ENCODE data around the gene GRIK5.
A peak's percentile ranks its signal among the peaks of the same experiment; 100 is the strongest.

GRIK5 gene

DNA sequence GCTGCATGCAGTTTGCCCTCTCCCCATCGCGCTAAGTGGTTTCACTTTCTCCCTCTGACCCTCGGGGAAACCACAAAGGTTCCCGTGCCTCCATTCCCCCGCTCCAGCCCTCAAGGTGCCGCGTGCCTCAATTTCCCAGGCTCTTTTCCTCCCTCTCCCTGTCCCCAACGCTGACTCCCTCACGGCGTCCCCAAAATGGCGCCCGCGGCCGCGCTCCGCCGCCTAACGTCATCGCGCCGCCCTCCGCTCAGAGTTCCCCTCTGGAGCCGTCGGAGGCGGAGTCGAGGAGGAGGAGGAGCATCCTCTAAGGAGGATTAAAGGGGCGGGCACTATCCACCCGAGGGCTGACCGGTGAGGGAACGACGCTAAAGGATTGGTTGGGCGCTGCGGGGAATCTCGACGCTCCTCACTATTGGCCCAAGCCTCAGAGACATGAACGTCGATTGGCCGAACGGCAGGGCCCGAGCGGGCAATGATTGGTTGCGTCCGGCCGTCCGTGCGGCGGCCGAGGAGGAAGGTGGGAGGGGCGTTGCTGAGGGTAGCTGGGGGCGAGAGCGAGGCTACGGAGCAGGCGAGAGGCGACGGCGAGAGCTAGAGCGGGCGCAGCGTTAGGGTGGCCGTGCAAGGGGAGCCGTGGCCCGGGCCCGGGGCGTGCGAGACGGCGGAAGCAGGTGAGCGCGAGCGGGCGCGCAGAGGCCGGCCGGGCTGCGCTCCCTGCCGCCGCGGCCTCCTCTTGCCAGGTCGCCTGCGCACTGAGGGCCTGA is 5.8 kb upstream of the GRIK5 start, which contains the start of gene ZNF574:
ZNF574 (plus strand) TSS at position 551 of the 764 bp plus-strand sequence. CDS start 2,441 bp downstream, outside the sequence.
- DNase-seq (ENCODE audit: low spot score): peak; percentile 97

DNA sequence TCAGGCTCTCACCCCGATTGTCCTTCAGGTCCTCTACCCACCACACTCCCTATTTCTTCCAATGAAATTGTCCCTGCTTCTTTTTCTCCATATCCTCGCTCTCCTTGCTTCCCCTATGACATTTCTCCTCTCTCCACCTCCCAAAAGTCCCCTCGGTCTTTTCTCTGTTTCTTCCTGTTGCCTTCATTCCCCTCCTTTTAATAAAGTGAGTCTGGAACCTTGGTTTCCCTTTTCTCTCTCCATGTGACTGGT is 5.3 kb upstream of the GRIK5 start:
- DNase-seq (ENCODE audit: low spot score): no peak

DNA sequence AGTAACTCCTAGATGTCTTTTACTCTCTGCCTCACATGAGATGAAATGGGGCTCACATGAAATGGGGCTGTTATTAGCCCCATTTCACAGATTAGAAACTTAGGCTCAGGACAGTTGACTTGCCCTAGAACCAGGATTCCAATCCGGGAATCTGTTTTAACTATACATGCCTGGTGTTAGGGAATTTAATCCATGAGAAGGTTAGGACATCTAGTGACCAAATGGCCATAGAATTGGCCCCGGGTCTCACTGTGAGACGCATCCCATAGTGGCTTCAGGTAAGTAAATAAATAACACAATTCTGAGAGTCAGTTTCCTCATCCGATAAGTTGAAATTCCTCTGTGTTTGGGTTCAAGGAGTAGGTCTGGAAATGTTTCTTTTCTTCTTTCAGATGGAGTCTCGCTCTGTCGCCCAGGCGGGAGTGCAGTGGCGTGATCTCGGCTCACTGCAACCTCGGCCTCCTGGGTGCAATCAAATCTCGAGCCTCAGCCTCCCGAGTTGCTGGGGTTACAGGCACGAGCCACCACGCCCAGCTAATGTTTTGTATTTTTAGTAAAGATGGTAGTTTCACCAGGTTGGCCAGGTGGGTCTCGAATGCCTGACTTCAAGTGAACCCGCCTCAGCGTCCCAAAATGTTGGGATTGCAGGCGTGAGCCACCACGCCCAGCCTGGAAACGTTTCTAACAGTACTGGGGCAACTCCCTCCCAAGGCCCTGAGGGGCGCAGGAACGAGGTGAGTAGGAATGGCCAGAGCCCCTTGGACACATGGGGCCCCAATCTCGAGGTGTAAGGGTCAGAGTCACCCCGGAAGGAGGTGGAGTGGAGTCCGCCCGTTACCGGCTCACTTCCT is 4.7 kb upstream of the GRIK5 start:
- no peak for DNase-seq (ENCODE audit: low spot score)

DNA sequence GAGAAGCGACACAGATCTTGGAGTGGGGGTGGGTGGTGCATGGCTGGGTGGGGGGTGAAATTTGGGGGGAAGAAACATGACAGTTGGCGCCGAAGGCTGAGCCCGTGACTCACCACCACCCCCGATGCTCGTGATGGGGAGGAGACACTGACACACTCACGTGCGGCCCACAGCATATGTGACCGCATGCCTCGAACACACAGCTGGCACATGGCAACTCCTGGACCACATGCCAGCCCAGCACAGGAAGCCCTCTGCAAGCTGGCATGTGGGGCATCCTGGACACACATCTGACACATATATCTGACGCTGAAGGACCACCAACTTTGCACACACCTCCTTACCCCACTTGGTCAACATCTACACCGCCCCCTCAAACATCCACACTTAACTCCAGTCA is 1.2 kb upstream of the GRIK5 start:
- DNase-seq (ENCODE audit: low spot score): no peak

DNA sequence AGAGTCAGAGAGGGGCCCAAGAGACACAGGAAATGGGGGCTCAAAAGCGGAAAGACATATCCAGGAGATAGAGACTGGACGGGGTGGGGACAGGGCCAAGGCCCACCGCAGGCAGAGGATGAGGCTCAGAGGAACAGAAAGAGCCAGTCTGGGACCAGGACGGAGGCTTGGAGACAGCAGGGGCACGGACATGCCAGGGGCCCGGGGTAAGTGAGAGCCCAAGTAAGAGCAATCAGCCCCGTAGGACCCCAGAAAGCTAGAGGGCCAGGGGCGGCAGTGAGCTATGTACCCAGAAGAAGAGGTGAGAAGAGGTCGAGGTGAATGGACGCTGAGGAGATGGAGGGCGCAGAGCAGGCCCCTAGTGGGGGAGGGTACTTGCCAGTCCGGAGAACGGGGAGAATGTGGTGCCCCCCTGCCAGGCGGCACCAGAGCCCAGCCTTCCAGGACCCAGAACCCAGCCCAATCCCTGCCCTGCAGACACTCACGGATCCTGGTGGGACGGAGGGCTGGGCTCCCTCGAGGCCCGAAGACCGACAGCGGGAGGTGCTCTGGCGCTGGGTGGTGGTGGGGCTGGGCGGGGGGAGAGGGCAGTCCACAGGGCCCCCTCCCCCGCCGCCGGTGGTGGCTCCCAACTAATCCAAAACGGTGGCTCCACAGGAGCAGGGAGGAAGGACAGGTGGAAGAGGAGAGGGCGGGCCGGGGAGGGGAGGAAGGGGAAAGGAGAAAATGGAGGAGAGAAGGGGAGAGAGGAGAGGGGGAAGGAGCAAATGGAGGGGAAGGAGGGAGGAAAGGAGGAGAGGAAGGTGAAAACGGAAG is 1.0 kb downstream of the GRIK5 start:
- no peak for DNase-seq (ENCODE audit: low spot score)

DNA sequence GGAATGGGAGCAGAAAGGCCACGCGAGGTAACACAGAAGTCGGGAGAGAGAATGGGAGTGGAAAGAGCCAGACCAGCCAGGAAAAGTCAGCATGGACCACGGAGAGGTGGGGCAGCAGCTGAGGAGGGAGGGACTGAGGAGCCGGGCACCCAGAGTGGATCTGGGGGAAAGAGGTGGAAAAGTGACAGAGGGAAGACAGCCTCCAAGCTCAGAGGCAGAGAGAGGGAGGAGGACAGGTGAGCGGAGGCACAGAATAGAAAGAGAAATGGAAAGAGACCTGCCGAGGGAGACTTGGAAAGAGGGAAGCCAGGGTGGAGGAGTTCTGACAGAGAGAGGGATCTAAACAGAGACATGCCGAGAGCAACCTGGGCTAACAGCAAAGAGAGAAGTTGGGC is 1.6 kb downstream of the GRIK5 start:
- DNase-seq (ENCODE audit: low spot score): no peak

DNA sequence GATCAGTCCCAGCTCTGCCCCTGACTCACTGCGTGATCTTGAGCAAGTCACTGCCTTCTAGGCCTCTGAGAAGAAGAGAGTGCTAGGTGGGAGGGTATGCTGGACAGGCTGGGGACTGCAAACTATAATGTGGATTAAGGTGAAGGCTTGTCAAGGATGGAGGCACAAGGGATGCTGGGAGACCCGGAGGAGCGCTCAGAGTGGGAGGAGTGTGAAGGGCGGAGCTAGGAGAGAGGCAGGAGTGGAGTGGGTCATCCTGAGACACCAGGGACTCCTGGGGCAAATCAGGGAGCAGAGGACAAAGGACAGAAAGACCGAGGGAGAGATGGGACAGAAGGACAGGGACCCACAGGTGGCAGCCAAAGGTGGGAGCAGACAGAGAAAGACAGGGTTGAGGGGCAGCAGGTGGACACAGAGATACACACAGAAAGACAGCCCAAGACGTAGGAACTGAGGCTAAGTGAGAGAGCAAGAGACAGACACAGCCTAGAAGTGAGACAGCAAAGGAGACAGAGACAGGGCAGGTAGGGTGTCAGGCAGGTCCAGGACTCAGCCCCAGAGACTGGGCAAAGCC is 2.6 kb downstream of the GRIK5 start:
- no peak for DNase-seq (ENCODE audit: low spot score)

DNA sequence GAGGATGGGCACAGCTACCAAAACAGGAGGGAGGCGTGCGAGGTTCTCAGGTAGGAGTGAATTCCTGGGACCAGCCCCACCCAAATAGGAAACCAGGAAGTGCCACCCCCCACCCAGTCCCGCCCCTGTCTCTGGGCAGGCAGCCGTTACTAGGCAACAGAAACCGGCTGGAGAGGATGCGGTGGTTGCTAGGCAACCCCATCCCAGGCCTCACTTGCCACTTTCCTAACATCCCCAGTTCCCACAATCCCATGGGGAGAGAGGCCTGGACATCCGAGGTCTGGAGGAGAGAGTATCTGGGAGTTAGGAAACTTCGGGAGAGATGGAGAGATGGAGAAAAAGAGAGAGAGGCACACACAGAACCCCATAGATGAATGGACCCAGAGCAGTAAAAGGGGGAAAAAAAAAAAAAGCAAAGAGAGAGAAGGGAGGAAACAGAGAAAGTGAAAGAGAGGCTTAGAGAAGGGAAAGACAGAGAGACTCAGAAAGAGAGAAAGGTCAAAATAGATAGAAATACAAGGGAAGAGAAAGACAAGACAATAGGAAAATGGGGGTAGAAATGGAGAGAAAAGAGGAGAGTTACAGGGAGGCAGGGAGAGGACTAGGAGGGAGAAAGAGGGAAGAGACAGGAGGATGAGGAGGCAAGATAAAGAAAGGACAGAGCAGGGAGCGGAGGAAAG is 3.8 kb downstream of the GRIK5 start:
- DNase-seq (ENCODE audit: low spot score): peak; percentile 67

DNA sequence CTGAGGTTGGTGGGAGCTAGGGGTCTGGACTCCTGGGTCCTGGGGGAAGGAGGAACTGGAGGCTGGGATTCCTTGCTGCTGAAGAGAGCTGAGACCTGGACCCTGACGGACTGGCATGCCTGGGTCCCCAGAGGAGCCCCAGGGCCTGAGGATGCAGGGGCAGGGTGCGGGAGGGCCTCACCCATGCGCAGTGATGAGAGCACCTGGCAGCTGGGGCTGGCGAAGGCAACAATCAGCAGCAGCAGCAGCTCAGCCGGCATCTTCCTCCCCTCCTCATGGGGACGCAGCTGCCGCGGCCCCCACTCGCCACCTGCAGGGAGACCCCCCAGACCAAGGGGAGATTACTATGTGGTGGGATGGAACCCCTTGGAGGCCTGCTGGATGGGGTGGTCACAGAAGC is 4.5 kb downstream of the GRIK5 start:
- no peak for DNase-seq (ENCODE audit: low spot score)

DNA sequence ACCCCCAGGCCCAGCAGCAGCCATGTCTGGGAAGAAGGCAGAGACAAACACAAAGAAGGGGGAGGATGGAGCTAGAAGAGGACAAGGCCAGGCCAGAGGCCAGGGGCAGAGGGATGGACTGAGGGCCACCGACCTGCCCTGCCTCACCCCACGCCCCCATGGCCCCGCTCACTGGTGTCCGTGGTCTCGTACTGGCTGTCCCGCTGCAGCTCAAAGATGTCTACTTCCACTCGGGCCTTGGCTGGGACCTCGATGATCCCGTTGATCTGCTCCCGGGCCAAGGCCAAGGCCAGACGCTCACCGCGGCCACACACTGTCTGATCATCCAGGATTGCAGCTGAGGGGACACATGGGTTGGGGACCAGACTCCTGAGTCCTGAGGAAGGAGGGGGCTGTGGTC is 5.0 kb downstream of the GRIK5 start:
- DNase-seq (ENCODE audit: low spot score): no peak

DNA sequence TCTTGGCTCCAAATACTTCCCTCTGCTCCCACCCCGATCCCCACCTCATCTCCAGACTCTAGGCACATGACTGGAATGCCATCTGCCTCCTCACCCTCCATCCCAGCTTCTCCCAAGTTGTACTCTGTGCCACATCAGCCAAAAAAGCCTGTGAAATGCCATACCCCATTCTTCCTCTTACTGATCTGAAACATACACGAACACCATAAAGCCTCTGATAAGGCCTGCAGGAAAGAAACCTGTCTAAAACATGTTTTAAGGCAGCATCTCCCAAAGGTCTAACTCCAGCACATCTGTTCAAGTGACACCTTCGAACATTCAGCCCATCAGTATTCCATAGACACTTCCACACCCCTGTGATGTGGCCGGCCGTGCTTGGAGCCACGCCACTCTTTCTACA is 5.6 kb downstream of the GRIK5 start:
- no peak for DNase-seq (ENCODE audit: low spot score)

DNA sequence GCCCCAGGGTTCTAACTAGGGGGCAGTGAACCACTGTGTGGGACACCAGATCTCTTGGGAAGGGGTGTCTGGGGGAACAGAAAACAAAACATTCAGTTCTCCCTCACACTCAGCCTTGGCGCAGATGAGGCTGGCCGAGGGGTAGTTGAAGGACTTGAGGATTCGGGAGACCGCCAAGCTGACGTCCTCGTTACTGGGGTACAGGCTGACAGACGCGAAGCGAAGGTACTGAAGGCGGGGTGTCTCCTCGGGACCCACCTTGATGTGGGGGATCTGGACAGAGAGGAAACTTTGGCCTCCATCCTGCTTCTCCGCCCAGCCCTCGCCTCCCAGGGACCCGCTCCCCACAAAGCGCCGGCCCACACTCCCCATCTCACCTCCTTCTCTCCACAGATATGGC is 7.6 kb downstream of the GRIK5 start:
- DNase-seq (ENCODE audit: low spot score): no peak

DNA sequence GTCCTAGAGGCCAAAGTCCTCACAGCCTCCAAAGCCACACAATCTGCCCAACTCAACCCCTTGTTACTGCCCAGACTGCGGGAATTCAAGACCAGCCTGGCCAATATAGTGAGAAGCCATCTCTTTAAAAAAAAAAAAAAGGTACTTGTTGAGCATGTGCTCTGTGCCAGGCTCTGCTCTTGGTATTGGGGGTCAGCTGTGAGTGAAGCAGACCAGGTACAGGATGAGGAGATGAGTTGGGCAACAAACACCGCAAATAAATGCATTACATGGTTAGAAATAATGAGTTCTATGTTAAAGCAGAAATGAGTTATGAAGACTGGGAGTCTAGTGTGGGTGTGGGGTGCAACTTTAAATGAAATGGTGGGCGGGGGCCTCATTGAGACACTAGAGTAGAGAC is 9.9 kb downstream of the GRIK5 start:
- DNase-seq (ENCODE audit: low spot score): no peak

DNA sequence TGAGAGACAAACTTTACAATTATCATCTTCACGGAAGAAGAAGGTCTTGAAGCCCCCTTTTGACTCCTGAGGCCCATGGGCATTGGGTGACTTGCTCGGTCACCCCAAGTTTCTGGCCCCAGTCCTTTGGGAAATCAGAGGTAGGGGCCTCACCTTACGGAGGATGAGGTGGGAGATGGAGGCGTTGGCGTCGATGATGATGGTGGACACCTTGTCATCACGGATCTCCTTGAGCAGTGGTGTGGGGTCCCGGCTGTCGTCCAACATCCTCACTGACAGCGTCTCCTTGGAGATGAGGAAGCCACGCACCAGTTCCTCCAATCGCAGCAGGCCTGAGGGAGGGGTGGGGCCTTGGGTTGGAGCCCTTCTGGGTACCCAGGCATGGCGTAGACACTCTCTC is 10.8 kb downstream of the GRIK5 start:
- DNase-seq (ENCODE audit: low spot score): no peak

DNA sequence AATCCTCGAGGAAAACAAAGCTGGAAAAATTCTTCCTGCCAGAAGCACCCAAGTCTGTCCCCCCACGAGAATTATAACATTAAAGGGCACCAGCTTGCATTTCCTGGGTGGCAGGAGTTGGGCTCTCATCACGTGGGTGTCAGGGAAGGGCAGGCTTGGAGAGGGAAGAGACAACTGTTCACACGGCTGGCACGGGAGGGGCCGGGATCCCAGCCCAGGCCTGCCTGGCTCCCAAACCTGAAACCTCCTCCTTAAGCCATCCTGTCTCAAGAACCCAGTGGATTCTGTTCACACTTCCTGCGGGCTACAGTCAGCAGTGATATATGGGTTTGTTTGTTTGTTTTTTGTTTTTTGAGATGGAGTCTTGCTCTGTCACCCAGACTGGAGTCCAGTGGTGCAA is 12.2 kb downstream of the GRIK5 start:
- DNase-seq (ENCODE audit: low spot score): no peak

DNA sequence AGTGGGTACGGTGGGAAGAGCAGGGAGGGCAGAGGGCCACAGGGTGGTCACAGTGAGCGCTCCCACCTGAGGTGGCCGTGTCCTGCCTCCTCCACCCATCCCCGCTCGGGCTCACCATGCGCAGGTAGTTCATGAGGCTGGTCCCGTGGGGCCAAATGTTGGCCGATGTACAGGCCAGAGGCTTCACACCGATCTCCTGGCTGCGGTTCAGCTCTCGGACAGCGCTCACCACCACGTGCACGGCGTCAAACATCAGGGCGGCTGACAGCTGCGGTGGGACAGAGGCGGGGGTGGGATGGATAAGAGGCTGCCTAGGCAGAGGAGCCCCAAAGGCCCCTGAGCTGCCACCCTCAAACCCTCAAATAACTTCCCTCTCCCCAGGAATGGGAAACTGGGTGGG is 15.8 kb downstream of the GRIK5 start:
- no peak for DNase-seq (ENCODE audit: low spot score)

DNA sequence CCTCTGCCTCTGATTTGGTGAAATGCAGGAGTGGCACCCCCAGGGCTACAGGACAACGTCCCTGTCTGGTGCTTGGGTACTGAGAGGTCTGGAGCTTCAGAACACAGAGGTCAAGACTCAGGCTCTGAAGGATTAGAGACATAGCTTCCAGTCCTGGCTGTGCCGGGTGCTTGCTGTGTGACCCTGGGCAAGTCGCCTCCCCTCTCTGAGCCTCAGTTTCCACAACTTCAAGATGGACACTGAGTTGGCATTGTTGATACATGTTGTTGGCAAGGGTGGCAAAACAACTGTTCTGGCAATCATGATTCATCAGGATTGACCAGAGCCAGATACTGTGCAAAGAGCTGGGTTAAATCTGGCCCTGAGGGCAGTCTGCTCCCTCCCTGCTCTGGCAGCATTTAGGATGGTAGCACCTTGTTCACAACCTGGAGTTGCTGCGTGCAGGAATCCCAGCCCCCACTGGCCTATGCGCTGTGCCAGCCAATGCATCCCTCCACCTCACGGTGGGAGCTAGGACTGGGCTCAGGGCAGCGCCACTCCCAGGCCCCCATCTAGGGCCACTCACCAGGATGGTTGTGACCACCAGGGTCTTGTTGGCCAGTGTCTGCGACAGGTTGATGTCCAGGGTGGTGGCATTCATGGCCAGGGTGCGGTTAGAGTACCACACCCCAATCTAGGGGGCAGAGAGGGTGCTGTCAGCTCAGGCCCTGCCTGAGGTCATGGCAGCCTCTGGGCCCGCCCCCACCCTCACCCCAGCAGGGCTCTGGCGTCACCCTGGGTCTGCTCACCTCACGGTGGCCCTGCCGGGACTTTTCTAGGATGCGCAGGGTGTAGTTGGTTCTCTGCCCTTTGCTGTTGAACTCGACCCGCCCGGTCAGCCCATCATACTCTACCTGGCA is 16.7 kb downstream of the GRIK5 start:
- no peak for DNase-seq (ENCODE audit: low spot score)

DNA sequence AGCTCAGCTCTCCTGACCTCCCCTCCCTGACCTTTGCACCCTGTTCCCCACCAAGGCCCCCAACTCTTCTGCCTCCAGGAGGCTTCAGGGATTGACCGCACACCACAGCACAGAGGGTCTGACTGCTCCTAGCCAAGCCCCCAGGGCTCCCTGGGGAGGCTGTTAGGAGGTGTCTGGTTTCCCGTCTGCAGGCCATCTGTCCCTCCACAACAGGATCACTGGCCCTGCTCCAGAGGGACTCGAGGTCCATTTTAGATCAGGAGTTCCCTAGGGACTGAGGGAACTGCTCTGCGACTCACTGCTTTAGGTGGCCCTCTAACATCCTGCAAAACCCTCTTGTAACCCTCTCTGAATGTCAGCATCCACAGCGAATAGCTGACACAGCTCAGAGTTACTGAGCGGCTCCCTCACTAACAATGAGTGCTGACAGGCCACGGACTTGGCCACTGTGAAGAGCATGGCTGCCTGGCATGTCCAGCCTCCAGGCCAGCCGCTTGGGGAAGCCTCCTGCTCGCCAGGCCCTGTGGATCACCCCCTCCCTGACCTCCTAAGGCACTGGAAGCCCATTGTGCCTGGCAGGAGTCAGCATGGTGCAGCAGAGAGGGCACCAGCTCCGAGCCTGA is 17.7 kb downstream of the GRIK5 start:
- peak; percentile 85 for DNase-seq (ENCODE audit: low spot score)

DNA sequence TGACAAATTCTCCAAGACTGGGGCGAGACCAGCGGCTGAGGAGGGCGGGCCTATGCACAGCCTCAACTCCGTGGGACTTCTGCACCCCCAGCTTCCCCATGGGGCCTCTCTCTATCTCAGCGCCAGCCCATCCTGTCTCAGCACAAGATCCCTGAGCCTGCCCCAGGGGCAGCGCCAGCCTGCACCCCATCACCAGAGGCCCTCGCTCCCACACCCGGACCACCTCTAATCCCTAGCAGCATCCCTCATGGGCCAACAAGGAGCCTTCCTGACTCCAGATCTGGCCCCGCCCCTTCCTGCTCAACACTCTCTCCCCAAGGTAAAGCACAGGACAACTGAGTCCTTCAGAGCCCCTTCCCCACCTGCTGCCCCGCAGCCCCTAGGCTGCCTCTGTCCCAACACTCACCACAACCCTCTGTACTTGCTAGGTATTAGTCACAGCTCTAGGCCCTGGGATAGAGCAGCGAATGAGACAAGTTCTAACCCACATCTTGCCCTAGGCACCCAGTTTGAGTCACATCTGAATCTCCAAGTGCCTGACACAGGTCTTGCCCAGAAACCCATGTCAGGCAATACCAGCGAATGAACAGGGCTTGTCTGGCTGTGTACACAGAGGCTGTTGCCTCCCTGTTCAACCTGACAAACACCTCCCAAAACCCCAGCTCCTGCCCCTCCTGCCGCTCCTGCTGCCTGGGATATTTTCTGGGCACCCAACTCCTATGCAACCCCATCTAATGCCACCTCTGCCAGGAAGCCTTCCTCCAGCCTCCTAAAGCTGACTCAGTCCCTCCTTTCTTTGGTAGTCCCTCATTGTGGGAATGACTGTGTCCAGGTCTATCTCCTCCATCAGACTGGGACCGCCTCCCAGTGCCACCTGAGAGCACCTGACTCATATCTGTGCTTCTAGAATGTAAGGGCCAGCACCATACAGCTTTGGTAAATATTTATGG is 18.6 kb downstream of the GRIK5 start:
- no peak for DNase-seq (ENCODE audit: low spot score)

All from D341Med (cell line).